ENCODE data around the gene CD37.

The CD37 gene

DNA sequence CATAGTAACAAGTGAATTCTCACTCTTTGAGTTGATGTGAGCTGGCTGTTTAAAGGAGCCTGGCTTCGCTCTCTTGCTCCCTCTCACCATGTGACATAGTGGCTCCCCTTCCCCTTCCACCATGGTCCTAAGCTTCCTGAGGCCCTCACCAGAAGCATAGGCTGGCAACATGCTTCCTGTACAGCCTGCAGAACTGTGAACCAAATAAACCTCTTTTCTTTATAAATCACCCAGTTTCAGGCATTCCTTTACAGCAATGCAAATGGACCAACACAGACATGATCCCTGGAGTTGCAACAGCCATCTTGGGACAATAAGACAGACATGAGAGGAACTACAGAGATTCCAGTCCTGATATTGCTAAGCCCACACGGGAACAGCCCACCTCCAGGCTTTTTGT, 14.4 kb downstream of the CD37 start:
- H3K27ac ChIP-seq (ENCODE audit: low read depth, low read length): no peak overlapping the region
- no peak overlapping the region for H3K9ac ChIP-seq (ENCODE audit: low read length)
- H3K27me3 ChIP-seq (ENCODE audit: control insufficient read depth, insufficient read depth, low read length): no peaks in the 10 kb centered on the region
- H3K36me3 ChIP-seq (ENCODE audit: control insufficient read depth, insufficient read depth, low read length): peaks cover 90% of the 10 kb centered on the region
- no peaks in the 10 kb centered on the region for H3K4me1 ChIP-seq (ENCODE audit: control insufficient read depth, insufficient read depth, low read length)
- H3K4me3 ChIP-seq (ENCODE audit: low read depth, low read length): no peak overlapping the region
- H3K9me3 ChIP-seq (ENCODE audit: control insufficient read depth, insufficient read depth, low read depth, low read length): no peaks in the 10 kb centered on the region

GRCh38 chr19:49355909-49356353, 20.7 kb downstream of the CD37 start:
- Histone ChIP-seq H3K36me3 (ENCODE audit: control insufficient read depth, insufficient read depth, low read length) (peaks cover 83% of the 10 kb centered on the region), H3K9ac (ENCODE audit: low read length) (no peak overlapping the region), H3K27me3 (ENCODE audit: control insufficient read depth, insufficient read depth, low read length) (no peaks in the 10 kb centered on the region), H3K27ac (ENCODE audit: low read depth, low read length) (no peak overlapping the region), H3K4me3 (ENCODE audit: low read depth, low read length) (no peak overlapping the region), H3K9me3 (ENCODE audit: control insufficient read depth, insufficient read depth, low read depth, low read length) (no peaks in the 10 kb centered on the region), H3K4me1 (ENCODE audit: control insufficient read depth, insufficient read depth, low read length) (0 out of 2 replicates have a peak, but pooled peaks cover 4% of the 10 kb centered on the region)

DNA sequence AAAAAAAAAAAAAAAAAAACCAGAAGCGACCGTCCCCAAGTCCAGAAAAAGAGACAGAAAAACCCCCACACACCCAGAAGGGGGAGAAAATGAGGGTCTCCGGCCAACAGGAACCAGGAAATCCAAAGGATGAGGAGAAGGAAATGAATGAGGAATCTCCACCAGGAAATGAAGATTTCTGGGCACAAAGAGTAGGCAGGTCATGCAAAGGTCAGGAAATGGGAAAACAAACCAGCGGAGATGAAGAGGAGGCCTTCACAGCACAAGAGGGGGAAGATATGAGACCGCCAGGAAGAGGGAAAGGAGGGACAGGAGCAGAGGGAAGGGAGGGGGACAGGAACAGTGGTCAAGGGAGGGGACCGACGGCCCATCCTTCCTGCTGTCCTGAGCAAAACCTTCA, 21.2 kb downstream of the CD37 start:
- H3K27me3 ChIP-seq (ENCODE audit: control insufficient read depth, insufficient read depth, low read length): no peaks in the 10 kb centered on the region
- 0 out of 2 replicates have a peak, but pooled peaks cover 4% of the 10 kb centered on the region for H3K4me1 ChIP-seq (ENCODE audit: control insufficient read depth, insufficient read depth, low read length)
- H3K27ac ChIP-seq (ENCODE audit: low read depth, low read length): no peak overlapping the region
- no peak overlapping the region for H3K9ac ChIP-seq (ENCODE audit: low read length)
- no peak overlapping the region for H3K4me3 ChIP-seq (ENCODE audit: low read depth, low read length)
- H3K9me3 ChIP-seq (ENCODE audit: control insufficient read depth, insufficient read depth, low read depth, low read length): no peaks in the 10 kb centered on the region
- peaks cover 78% of the 10 kb centered on the region for H3K36me3 ChIP-seq (ENCODE audit: control insufficient read depth, insufficient read depth, low read length)

GRCh38 chr19:49357186-49357585, 22.0 kb downstream of the CD37 start:
- Histone ChIP-seq H3K9me3 (ENCODE audit: control insufficient read depth, insufficient read depth, low read depth, low read length) (no peaks in the 10 kb centered on the region), H3K9ac (ENCODE audit: low read length) (no peak overlapping the region), H3K27me3 (ENCODE audit: control insufficient read depth, insufficient read depth, low read length) (no peaks in the 10 kb centered on the region), H3K27ac (ENCODE audit: low read depth, low read length) (no peak overlapping the region), H3K36me3 (ENCODE audit: control insufficient read depth, insufficient read depth, low read length) (peaks cover 70% of the 10 kb centered on the region), H3K4me3 (ENCODE audit: low read depth, low read length) (no peak overlapping the region), H3K4me1 (ENCODE audit: control insufficient read depth, insufficient read depth, low read length) (0 out of 2 replicates have a peak, but pooled peaks cover 4% of the 10 kb centered on the region)

DNA sequence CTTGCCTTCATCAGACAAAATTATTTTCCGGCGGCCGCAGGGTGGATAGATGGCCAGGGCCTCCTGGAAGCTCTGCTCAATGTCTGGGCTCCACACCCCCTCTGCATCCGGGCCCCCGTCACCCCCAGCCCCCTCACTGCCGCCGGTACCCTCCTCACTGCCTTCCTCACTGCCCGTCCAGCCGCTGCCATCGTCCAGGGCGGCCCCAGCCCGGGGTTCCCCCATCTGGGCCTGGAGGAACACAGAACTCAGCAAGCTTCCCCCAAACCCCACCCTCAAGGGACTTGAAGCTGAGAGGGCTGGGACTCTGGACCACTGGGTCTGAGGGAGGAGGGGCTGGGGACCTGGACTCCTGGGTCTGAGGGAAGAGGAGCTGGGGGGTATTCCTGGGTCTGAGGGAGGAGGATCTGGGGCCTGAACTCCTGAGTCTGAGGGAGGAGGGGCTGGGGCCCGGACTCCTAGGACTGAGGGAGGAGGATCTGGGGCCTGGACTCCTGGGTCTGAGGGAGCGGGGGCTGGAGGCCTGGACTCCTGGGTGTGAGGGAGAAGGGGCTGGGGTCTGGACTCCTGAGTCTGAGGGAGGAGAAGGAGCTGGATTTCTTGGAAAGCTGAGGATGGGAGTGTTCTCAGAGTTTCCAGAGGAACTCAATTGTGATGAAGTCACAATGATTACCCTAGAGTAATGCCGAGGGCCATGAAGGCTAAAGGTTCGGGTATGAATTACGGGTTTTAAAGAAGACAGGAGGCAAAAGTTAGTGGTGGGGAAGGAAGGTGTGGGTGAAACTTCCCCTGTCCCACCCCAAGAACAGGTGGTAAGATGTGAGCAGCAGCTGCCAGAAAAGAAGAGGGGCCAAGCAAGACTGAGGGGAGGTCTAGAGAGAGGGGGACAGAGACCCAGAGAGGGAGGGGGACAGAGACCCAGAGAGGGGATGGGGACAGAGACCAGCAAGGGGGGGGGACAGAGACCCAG, 24.9 kb downstream of the CD37 start:
- Histone ChIP-seq H3K9ac (ENCODE audit: low read length) (peak overlapping the region; percentile 99), H3K27me3 (ENCODE audit: control insufficient read depth, insufficient read depth, low read length) (no peaks in the 10 kb centered on the region), H3K4me3 (ENCODE audit: low read depth, low read length) (peak overlapping the region; percentile 97; the same call in 1 of the 2 replicates), H3K4me1 (ENCODE audit: control insufficient read depth, insufficient read depth, low read length) (peaks cover 12% of the 10 kb centered on the region; the same call in 1 of the 2 replicates), H3K9me3 (ENCODE audit: control insufficient read depth, insufficient read depth, low read depth, low read length) (no peaks in the 10 kb centered on the region), H3K27ac (ENCODE audit: low read depth, low read length) (no peak overlapping the region), H3K36me3 (ENCODE audit: control insufficient read depth, insufficient read depth, low read length) (peaks cover 43% of the 10 kb centered on the region)

- peaks cover 12% of the 10 kb centered on the region; the same call in 1 of the 2 replicates for H3K4me1 ChIP-seq (ENCODE audit: control insufficient read depth, insufficient read depth, low read length)
- H3K27ac ChIP-seq (ENCODE audit: low read depth, low read length): peak overlapping the region; percentile 93
- peaks cover 31% of the 10 kb centered on the region for H3K36me3 ChIP-seq (ENCODE audit: control insufficient read depth, insufficient read depth, low read length)
- no peaks in the 10 kb centered on the region for H3K27me3 ChIP-seq (ENCODE audit: control insufficient read depth, insufficient read depth, low read length)
- H3K4me3 ChIP-seq (ENCODE audit: low read depth, low read length): peak overlapping the region; percentile 97
- H3K9ac ChIP-seq (ENCODE audit: low read length): peak overlapping the region; percentile 99
- H3K9me3 ChIP-seq (ENCODE audit: control insufficient read depth, insufficient read depth, low read depth, low read length): no peaks in the 10 kb centered on the region
These were observed 26.3 kb downstream of the CD37 start for GRCh38 chr19:49361438-49362047.

DNA sequence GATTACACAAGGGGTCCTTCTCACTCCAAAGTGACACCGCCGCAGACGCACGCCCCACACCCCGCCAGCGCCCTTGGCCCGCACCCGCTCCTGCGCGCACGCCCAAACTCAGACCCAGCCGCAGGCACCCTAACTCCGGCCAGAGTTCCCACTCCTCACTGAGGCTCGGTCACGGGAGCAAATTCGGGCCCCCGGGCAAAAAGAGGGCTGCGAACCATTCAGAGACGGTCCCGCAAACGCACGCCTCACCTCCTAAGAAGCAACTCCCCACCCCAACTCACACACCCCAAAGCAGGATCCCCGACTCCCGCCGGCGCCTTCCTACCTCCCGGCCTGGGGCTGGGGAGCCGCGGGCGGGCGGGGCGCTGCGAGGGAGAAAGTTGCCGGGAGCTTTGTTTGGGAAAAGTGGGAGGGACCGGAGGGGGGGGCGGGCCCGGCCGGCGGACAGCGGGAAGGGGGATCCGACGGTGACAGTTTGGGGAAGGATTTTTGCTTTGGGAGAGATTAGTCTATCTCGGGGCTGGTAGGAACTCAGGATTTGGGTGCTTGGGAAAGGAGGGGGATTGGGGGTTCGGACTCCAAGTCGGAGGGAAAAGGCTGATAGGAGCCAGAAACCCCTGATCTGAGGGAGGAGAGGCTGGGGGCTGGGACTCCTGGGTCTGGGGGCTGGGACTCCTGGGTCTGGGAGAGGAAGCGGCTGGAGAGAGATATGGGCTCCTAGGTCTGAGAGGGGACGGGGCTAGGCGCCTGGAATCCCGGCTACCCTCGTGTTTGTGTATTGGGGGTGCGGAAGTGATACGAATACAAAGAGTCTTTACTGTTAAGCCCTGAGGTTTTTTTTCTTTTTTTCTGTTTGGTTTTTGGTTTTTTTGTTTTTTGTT, 27.1 kb downstream of the CD37 start, which contains the start of gene TEAD2:
TSS of gene TEAD2 (minus strand) at position 369 of the 881 bp plus-strand sequence. CDS start 2,341 bp downstream, outside the sequence.
- Histone ChIP-seq H3K9ac (ENCODE audit: low read length) (peak within 1 kb of the TSS; percentile 99), H3K4me1 (ENCODE audit: control insufficient read depth, insufficient read depth, low read length) (peaks cover 12% of the 10 kb centered on the region; the same call in 1 of the 2 replicates), H3K27ac (ENCODE audit: low read depth, low read length) (peak within 1 kb of the TSS; percentile 93), H3K27me3 (ENCODE audit: control insufficient read depth, insufficient read depth, low read length) (no peaks in the 10 kb centered on the region), H3K9me3 (ENCODE audit: control insufficient read depth, insufficient read depth, low read depth, low read length) (no peaks in the 10 kb centered on the region), H3K4me3 (ENCODE audit: low read depth, low read length) (peak within 1 kb of the TSS; percentile 97), H3K36me3 (ENCODE audit: control insufficient read depth, insufficient read depth, low read length) (peaks cover 23% of the 10 kb centered on the region)

GRCh38 chr19:49362929-49363267, 27.7 kb downstream of the CD37 start:
- no peaks in the 10 kb centered on the region for H3K27me3 ChIP-seq (ENCODE audit: control insufficient read depth, insufficient read depth, low read length)
- H3K36me3 ChIP-seq (ENCODE audit: control insufficient read depth, insufficient read depth, low read length): peaks cover 17% of the 10 kb centered on the region
- H3K9me3 ChIP-seq (ENCODE audit: control insufficient read depth, insufficient read depth, low read depth, low read length): no peaks in the 10 kb centered on the region
- H3K4me3 ChIP-seq (ENCODE audit: low read depth, low read length): peak overlapping the region; percentile 97
- peaks cover 12% of the 10 kb centered on the region; the same call in 1 of the 2 replicates for H3K4me1 ChIP-seq (ENCODE audit: control insufficient read depth, insufficient read depth, low read length)
- peak overlapping the region; percentile 47 for H3K9ac ChIP-seq (ENCODE audit: low read length)
- no peak overlapping the region for H3K27ac ChIP-seq (ENCODE audit: low read depth, low read length)

DNA sequence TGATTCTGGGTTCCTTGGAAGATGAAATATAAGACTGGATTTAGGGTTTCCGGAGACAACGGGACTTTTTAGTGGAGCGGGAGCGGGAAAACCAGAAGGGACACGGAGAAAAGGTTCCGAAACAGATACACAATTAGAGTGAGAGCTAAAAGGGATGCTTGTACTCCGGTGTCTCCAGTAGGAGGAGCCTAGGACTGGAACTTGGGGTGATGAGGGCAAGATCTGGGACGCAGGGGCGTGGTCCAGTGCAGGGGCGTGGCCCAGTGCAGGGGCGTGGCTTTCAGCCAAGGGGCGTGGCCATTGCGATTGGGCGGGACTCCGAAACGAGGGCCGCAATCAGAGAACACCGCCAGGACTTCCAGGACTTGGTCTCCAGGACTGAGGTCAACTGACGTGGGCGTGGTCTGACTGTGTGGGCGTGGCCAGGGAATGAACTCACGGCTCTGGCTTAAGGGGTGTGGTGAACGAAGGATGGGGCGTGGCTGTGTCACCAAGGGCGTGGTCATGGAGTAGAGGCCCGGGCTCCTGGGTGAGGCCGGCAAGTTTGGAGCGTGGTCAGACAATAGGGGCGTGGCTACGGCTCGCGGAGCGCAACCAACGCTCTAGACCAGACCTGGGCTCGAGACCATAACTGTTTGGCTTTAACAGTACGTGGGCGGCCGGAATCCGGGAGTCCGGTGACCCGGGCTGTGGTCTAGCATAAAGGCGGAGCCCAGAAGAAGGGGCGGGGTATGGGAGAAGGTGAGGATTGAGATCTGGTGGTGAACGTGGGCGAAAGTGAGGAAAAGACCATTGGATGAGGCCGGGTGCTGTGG, 28.3 kb downstream of the CD37 start, which contains the start of gene DKKL1:
TSS of gene DKKL1 (plus strand) at position 610 of the 815 bp plus-strand sequence. CDS start at position 732, 122 bp downstream.
- Histone ChIP-seq H3K27ac (ENCODE audit: low read depth, low read length) (no peak within 1 kb of the TSS), H3K9me3 (ENCODE audit: control insufficient read depth, insufficient read depth, low read depth, low read length) (no peaks in the 10 kb centered on the region), H3K36me3 (ENCODE audit: control insufficient read depth, insufficient read depth, low read length) (peaks cover 12% of the 10 kb centered on the region), H3K9ac (ENCODE audit: low read length) (peak within 1 kb of the TSS; percentile 47), H3K27me3 (ENCODE audit: control insufficient read depth, insufficient read depth, low read length) (no peaks in the 10 kb centered on the region), H3K4me3 (ENCODE audit: low read depth, low read length) (peak within 1 kb of the TSS; percentile 97), H3K4me1 (ENCODE audit: control insufficient read depth, insufficient read depth, low read length) (peaks cover 12% of the 10 kb centered on the region; the same call in 1 of the 2 replicates)
